ENCODE data around the gene AATF. TPM values are rescaled to one million over a fixed set of nuclear protein-coding genes. Genes with fewer than 3 reads are reported as not detected.

AATF gene
- total RNA-seq, 2 experiments from 2014 or later = 40.3 to 40.8 TPM

DNA sequence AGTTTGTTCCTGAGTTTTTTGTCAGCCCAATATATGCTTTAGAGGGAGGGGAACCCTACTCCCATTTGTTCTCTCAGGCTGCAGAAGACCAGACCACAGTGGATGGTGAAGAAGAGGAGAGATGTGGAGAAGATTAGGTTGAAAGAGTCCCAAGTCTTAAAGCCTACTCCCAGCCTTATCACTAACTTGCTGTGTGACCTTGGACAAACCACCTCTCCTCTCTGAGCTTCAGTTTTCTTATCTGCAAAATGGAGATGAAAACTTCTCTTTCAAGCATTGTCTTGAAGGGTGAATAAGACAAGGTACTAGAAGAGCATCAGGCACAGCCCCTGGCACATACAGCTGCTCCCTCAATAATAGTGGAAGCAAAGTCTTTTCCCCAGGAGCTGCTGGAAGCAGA lies 26.6 kb upstream of the AATF start:
- intact Hi-C loops (cut with DNase I, micrococcal nuclease) = no loop called here
- no peak overlapping the region for H3K27ac ChIP-seq (ENCODE audit: low read depth in 1 of 2, low read length in 2 of 2)
- H3K27me3 Mint-ChIP-seq = peaks cover 80% of the 10 kb centered on the region
- no peaks in the 10 kb centered on the region for H3K36me3 Mint-ChIP-seq (ENCODE audit: low read depth)
- no peak overlapping the region for H3K4me3 ChIP-seq (ENCODE audit: low read length)
- DNase-seq (no peak), ATAC-seq (ENCODE audit: poor library complexity) (no peak)
- no peaks in the 10 kb centered on the region for H3K36me3 ChIP-seq (ENCODE audit: insufficient read depth, low read length)
- H3K9me3 ChIP-seq (ENCODE audit: control insufficient read depth in 1 of 2, insufficient read depth in 1 of 2, low read length in 2 of 2) = no peaks in the 10 kb centered on the region
- no peaks in the 10 kb centered on the region for H3K9me3 Mint-ChIP-seq
- H3K4me3 Mint-ChIP-seq = no peak overlapping the region
- CTCF ChIA-PET = no interaction called here
- H3K27ac Mint-ChIP-seq = no peak overlapping the region
- TF ChIP-seq, protein P1, sequence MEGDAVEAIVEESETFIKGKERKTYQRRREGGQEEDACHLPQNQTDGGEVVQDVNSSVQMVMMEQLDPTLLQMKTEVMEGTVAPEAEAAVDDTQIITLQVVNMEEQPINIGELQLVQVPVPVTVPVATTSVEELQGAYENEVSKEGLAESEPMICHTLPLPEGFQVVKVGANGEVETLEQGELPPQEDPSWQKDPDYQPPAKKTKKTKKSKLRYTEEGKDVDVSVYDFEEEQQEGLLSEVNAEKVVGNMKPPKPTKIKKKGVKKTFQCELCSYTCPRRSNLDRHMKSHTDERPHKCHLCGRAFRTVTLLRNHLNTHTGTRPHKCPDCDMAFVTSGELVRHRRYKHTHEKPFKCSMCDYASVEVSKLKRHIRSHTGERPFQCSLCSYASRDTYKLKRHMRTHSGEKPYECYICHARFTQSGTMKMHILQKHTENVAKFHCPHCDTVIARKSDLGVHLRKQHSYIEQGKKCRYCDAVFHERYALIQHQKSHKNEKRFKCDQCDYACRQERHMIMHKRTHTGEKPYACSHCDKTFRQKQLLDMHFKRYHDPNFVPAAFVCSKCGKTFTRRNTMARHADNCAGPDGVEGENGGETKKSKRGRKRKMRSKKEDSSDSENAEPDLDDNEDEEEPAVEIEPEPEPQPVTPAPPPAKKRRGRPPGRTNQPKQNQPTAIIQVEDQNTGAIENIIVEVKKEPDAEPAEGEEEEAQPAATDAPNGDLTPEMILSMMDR (IDR thresholded peaks at IDR 0.05) = no peak
- POLR2A ChIA-PET = no interaction called here
- peaks cover 23 to 29% of the 10 kb centered on the region in 2 experiments for H3K27me3 ChIP-seq (ENCODE audit: control insufficient read depth in 1 of 2, insufficient read depth in 2 of 2, low read length in 2 of 2)
- H3K4me1 Mint-ChIP-seq (ENCODE audit: low read depth) = no peaks in the 10 kb centered on the region
- no peaks in the 10 kb centered on the region for H3K4me1 ChIP-seq (ENCODE audit: insufficient read depth, low read length)

GRCh38 chr17:36923814-36924221 lies 24.9 kb upstream of the AATF start:
- ATAC-seq (ENCODE audit: poor library complexity) = no peak
- no peaks in the 10 kb centered on the region for H3K9me3 Mint-ChIP-seq
- H3K27ac Mint-ChIP-seq = no peak overlapping the region
- TF ChIP-seq, protein P1 (IDR thresholded peaks at IDR 0.05) = no peak
- H3K4me1 ChIP-seq (ENCODE audit: insufficient read depth, low read length) = peaks cover 8% of the 10 kb centered on the region
- H3K27ac ChIP-seq (ENCODE audit: low read depth in 1 of 2, low read length in 2 of 2) = no peak overlapping the region
- intact Hi-C loops (cut with DNase I, micrococcal nuclease) = no loop called here
- H3K9me3 ChIP-seq (ENCODE audit: control insufficient read depth in 1 of 2, insufficient read depth in 1 of 2, low read length in 2 of 2) = no peaks in the 10 kb centered on the region
- H3K36me3 Mint-ChIP-seq (ENCODE audit: low read depth) = no peaks in the 10 kb centered on the region
- H3K27me3 ChIP-seq (ENCODE audit: control insufficient read depth in 1 of 2, insufficient read depth in 2 of 2, low read length in 2 of 2) = peaks cover 36 to 39% of the 10 kb centered on the region in 2 experiments
- H3K36me3 ChIP-seq (ENCODE audit: insufficient read depth, low read length) = no peaks in the 10 kb centered on the region
- no peak for DNase-seq
- peaks cover 89% of the 10 kb centered on the region for H3K27me3 Mint-ChIP-seq
- ChIA-PET CTCF (no interaction called here), POLR2A (no interaction called here)
- H3K4me3 ChIP-seq (ENCODE audit: low read length) = no peak overlapping the region
- H3K4me1 Mint-ChIP-seq (ENCODE audit: low read depth) = peaks cover 10% of the 10 kb centered on the region
- H3K4me3 Mint-ChIP-seq = no peak overlapping the region

GRCh38 chr17:36926226-36926625 lies 22.5 kb upstream of the AATF start:
- H3K27me3 Mint-ChIP-seq = peaks cover 89% of the 10 kb centered on the region
- Histone ChIP-seq H3K4me1 (ENCODE audit: insufficient read depth, low read length) (peaks cover 8% of the 10 kb centered on the region), H3K36me3 (ENCODE audit: insufficient read depth, low read length) (no peaks in the 10 kb centered on the region), H3K4me3 (ENCODE audit: low read length) (no peak overlapping the region), H3K27ac (ENCODE audit: low read depth in 1 of 2, low read length in 2 of 2) (no peak overlapping the region), H3K27me3 (ENCODE audit: control insufficient read depth in 1 of 2, insufficient read depth in 2 of 2, low read length in 2 of 2) (peaks cover 52 to 53% of the 10 kb centered on the region in 2 experiments), H3K9me3 (ENCODE audit: control insufficient read depth in 1 of 2, insufficient read depth in 1 of 2, low read length in 2 of 2) (peaks cover 0 to 3% of the 10 kb centered on the region in 2 experiments)
- TF ChIP-seq, protein P1 (IDR thresholded peaks at IDR 0.05) = no peak
- H3K36me3 Mint-ChIP-seq (ENCODE audit: low read depth) = no peaks in the 10 kb centered on the region
- intact Hi-C loops (cut with DNase I, micrococcal nuclease) = no loop called here
- ChIA-PET CTCF (no interaction called here), POLR2A (no interaction called here)
- no peak overlapping the region for H3K4me3 Mint-ChIP-seq
- ATAC-seq (ENCODE audit: poor library complexity) (no peak), DNase-seq (no peak)
- peaks cover 19% of the 10 kb centered on the region for H3K4me1 Mint-ChIP-seq (ENCODE audit: low read depth)
- H3K27ac Mint-ChIP-seq = no peak overlapping the region
- no peaks in the 10 kb centered on the region for H3K9me3 Mint-ChIP-seq
